GM12892 (cell line): Measurements from ENCODE around the gene HOXB6.

Source experiments
- DNase-seq: peaks from one replicate; pipeline ENCODE4 v3.0.0; 2011; ENCODE audit not compliant: insufficient read length
- FAIRE-seq: peaks from 2 replicates; lab custom pipeline; 2011; peaks lifted over from hg19 to GRCh38; lab: Jason Lieb, UNC
- POLR2A ChIP-seq: IDR thresholded peaks from 2 replicates; pipeline ENCODE4 v1.6.1; 2011; ENCODE audit warnings: low read depth, low read length, control low read depth
- POLR2AphosphoS5 ChIP-seq: IDR thresholded peaks from 2 replicates; pipeline ENCODE4 v1.6.1; 2011; ENCODE audit warnings: low read depth, low read length, control low read depth
- TAF1 ChIP-seq: IDR thresholded peaks from 2 replicates; pipeline ENCODE4 v1.6.1; 2011; ENCODE audit warnings: low read depth, mild to moderate bottlenecking, control low read depth, low read length, borderline replicate concordance

HOXB6 gene

DNA sequence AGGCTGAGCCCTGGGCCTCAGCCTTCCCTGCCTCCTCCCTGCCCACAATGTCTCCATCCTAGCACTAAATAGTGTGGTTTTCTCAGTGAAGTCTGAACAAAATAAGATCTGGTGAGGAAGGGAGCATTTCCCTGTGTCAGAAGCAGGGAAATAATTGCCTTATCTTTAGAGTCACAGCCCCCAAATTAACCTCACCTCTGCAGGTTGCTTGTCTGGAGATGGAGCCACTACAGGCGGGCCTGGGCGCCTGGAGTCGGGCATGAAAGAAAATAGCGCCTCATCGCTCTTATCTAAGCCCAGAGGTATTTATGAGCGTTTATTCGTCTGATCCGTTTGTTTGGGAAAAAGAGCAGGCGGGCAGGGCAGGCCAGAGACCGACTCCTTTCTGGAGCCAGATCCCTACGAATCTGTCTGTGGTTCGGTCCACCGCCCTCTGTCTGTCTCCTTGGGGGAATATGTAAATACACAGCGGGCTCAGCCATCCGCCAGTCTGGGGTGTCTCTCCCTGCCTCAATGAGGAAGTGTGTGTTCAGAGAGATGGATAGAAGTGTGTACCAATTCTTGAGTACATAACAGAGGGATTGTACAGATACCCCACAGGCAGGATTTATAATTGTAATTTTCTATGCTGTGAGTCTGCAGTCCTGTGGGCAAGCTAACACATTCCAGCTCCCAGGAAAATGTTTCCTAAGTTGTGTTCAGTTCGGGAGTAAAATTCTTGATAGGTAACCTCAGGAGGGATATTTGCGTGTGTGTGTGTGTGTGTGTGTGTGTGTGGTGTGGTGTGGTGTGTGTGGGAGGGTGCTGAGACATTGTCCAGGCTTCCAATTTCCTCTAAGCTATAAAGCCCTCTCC, 4.3 kb downstream of the HOXB6 start:
- TF ChIP-seq POLR2A (no peak), POLR2AphosphoS5 (no peak), TAF1 (no peak)
- no peak for DNase-seq
- no peak for FAIRE-seq

DNA sequence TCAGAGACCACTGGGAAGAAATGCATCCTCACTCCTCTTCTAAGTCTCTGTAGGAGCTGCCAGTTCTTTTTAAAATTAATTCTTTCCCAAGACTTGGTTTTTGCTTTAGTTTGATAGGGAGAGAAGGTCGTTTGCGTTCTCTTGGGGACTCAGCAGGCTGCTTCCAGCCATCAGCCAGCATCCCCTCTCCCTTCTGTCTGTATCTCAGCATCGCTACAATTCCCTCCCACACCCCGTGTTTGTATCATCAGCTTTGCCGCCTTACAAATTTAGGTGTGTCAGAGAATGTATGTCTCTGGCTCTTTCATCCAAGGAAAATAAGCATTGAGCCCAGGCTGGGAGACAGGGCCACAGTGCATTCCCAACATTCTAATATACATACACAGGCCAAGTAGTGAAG, 5.4 kb downstream of the HOXB6 start:
- DNase-seq = no peak
- no peak for TF ChIP-seq TAF1
- TF ChIP-seq POLR2AphosphoS5 = no peak
- TF ChIP-seq POLR2A = no peak
- no peak for FAIRE-seq

DNA sequence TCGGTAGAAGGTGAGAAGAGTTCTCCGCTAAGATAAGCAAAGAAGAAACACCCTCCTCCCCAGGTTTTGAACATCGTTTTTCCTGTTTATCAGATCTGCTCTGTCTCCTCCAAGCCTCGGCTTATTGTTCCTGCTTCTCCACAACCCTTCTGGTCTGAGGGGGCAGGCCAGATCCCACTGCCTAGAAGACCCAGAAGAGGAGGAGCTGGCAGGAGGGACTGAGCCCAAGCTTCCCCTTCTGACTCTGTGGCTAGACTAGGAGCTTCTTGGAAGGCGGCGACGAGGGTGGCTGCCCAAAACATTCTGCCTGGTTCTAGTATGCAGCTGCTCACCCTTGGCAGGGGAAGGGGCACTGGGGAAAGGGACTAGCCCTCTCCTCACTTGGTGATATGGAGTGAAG, 6.0 kb downstream of the HOXB6 start:
- TF ChIP-seq TAF1 = no peak
- TF ChIP-seq POLR2AphosphoS5 = no peak
- no peak for TF ChIP-seq POLR2A
- DNase-seq (no peak), FAIRE-seq (no peak)

DNA sequence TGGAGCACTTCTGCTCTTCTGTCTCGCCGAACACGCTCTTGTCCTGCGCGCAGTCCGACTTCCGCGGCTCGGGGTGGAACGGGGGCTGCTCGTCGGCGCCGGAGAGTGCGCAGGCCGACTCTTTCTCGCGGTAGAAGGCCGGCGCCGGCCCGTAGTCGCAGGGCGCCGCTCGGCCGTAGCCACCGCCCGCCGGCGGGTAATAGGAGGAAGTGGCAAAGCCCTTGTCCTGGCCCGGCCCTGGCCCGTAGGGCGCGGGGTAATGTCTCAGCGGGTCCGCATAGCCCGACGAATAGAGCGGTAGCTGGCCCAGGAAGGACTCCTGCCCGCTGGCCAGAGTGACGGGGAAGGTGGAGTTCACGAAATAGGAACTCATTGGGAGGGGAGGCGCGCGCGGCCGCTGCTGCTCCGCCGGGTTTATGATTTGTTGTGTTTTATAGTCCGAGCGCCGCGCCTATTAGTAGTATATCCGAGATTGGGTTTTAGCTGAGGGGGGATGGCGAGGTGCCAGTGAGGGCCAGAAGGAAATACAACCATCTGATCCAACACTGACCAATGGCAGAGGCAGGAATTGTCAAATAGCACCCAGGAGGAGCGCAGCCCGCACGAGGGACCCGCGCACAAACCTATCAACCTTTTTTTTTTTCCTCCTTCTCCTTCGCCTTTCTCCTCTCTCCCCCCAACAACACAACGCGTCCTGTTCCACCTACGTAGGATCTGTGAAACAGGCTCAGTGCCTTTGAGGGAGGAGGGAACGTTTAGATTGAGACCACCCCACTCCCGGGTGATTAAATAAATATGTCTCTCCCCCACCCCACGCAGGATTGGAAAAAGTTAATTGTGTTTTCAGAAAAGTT, 6.8 kb downstream of the HOXB6 start:
- peak; percentile 79 for FAIRE-seq
- no peak for TF ChIP-seq POLR2AphosphoS5
- no peak for TF ChIP-seq TAF1
- TF ChIP-seq POLR2A = no peak
- peak; percentile 61 for DNase-seq

DNA sequence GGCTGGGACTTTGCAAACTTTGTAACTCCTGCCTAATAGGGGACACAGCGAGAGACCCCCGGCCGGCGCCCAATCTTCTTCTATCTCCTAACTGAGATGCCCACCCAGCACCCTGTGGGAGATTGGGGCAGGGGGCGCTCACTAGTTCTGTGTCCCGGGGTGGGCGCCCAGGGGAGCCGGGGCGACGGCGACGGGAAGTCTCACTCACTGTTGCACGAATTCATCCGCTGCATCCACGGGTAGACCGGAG, 7.3 kb downstream of the HOXB6 start:
- TF ChIP-seq POLR2A (no peak), POLR2AphosphoS5 (no peak), TAF1 (no peak)
- DNase-seq (no peak), FAIRE-seq (no peak)

DNA sequence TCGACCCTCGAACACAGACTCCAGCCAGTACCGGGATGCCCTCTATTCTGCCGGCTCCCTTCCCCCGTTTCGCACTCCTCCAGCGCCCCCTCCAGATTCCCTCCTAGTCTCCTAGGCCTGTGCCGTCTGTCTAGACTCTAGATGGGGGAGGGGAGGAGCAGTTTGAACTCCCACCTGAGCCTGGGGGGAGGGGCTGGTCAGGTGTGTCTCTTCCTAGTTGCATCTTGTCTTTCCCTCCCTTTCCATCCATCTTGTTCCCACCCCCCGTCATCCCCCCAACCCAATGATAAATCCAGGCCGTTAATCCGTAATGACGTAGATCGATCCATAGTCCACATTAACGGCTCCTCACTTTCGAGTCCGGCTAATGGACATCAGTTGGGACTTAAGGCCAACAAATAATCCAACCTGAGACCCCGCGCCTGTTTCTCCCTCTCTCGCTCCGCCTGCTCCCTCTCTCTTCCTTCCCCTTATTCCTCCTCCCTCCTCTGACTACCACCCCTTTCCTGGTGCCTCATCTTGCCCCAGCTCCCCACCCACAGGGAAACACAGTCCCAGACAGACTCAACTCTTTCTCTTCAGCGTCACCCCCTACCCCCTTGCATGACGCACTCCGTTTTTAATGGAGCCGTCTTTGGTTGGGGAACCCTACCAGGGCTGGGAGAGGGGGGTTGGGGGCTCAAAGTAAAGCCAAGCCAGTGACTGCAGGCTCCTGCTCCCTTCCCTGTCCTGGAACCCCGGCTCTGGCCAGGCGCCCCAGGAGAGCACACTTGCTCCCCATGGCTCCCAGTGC, 7.9 kb downstream of the HOXB6 start:
- no peak for FAIRE-seq
- TF ChIP-seq POLR2AphosphoS5 = no peak
- no peak for TF ChIP-seq TAF1
- no peak for TF ChIP-seq POLR2A

DNA sequence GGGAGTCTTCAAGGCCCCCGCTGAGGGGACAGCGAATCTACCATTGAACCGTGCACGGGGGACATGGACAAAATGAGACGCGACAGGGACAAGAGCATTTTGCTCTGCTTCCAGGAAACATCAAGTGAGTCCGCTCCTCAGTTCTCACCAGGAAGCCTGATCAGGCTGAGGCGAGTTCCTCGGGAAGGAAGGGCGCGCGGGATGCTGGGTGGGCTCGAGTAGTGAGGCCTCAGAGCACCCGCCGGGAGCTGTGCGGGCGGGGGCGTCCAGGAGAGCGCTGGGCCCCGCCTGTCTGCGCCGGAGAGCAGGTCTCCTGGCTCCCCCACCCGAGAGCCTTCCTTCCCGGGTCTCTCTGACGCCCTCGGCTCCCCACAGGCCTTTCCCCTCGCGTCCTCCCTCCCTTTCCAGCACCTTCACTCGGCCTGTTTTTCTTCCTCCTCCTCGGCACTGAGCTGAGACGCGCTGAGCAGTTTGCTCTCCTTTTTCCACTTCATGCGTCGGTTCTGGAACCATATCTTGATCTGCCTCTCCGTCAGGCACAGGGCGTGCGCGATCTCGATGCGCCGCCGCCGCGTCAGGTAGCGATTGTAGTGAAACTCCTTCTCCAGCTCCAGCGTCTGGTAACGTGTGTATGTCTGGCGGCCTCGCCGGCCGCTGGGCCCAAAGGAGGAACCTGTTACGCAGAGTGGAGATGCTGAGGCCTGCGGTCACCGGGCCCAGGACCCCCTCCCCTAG, 8.6 kb downstream of the HOXB6 start:
- TF ChIP-seq POLR2AphosphoS5 (no peak), TAF1 (no peak), POLR2A (no peak)
- no peak for DNase-seq
- FAIRE-seq = peak; percentile 40

More for the DNA sequence above, 7.9 kb downstream of the HOXB6 start:
- DNase-seq = no peak

DNA sequence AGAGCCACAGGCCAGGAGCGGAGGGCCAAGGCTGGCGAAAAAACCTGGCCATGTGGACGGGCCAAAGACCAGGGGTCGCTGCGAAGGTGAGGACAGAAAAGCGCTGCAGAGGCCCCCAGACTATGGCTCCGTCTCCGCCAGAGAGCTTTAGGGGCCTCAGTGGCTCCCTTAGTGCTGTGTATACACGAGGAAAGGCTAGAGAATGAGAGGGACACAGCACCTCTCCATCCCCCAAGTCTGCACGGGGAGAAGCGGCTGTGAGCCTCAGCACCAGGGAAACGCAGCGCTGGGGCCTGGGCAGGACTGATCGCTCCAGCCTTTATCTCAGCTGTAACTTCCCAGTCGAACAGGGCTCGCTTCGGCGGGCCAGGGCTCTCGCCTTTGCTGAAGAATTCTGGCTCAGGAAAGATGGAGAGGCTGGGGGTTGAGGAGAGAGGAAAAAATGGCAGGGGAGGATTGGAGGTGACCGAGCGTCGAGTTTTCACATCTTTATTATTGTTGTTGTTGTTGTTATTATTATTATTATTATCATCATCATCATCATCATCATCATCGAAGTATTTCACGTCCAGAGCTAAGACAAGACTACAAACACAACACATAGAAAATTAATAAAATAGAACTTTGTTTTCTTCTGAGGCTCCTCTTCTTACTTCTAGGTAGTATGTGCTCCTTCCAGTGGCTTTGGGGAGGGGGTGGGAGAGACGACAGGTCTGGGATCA, 9.3 kb downstream of the HOXB6 start:
- no peak for DNase-seq
- FAIRE-seq = no peak
- TF ChIP-seq TAF1 = no peak
- no peak for TF ChIP-seq POLR2AphosphoS5
- no peak for TF ChIP-seq POLR2A

DNA sequence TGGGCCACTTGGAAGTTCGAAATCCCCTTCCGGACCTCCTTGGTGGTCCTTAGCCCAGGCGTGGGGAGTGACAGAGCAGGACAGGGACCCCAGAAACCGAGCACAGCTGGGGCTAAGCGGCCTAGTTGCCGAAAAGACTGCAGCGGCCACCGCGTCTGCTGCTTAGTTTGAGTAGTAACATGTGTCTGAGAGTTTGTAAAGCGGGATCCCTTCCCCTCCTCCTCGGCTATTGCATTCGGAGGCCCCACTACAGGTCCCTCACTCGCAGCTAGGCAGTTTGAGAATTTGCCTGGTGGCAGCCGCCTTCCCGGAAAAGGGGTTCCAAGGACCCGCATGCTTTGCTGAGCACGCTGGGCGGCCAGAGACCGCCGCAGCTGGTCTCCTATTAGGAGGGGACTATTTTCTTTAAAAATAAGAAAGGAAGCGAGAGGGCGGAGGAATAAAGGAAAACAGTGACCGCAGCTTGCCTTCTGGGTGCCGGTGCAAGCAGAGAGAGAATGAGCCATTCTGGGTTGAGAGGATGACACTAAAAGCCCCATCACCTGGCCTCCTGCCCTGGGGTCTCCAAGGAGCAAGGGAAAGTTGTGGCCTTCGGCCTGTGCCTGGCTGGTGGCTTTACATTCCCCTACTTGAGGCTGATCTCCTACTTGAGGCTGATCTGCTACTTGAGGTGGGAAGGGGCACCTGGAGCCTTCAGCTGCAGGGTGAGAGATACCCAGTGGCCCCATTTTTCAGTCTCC, 10.1 kb downstream of the HOXB6 start:
- DNase-seq = no peak
- TF ChIP-seq POLR2A = no peak
- TF ChIP-seq TAF1 = no peak
- TF ChIP-seq POLR2AphosphoS5 = no peak
- FAIRE-seq = no peak

DNA sequence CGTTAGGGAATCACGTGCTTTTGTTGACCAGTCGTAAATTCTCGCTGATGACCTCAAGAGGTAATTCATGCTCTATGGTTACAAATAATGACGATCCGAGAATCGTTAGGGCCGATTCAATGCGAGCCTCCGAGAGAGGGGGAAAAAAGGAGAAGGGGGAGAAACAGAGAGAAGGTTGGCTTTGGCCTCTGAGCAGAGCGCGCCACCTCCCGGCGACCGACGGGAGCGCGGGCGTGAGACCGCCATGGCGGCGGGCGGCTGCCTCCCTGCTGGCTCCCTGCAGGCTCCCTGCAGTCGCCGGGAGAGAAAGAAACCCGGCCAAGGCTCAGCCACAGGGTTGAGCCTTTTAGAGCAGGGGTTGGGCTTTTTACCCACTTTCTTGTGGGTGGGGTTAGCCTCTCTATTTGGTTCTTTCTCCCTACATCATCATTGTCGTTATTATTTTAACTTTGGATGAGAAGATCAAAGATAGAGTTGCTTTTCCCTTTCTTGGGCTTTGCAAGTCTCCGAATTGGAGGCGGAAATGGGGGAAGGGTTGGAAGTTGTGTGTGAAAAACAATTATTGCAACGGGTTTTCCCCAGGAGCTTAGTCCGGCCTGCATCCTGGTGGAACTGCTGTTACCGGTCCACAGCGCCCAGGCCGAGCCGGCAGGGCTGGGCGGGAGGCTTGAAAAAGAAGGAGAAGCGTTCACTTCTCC, 10.8 kb downstream of the HOXB6 start:
- TF ChIP-seq POLR2A (no peak), POLR2AphosphoS5 (no peak), TAF1 (no peak)
- DNase-seq (peak; percentile 91), FAIRE-seq (peak; percentile 88)
